ENCODE measurements around the gene CDK17.

DNA sequence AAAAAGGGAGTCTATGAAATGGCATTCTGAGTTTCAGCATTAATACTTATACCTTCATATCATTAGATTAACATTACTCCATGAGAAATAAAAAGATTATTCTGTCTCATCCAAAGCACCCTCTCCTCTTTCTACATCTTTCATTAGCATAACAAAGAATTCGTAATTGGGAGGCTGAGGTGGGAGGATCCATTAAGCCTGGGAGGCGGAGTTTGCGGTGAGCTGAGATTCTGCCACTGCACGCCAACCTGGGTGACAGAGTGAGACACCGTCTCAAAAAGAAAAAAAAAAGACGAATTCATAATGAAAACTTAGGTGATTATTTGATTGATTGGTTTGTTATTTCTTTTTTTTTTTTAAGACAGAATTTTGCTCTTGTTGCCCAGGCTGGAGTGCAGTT is 1.8 kb upstream of the CDK17 start:
- TF ChIP-seq POLR2A (IDR thresholded peaks at IDR 0.05) (no peak), POLR2AphosphoS5 (IDR thresholded peaks at IDR 0.05) (no peak), EP300 (IDR thresholded peaks at IDR 0.05) (no peak)
- TF ChIP-seq, protein P1, sequence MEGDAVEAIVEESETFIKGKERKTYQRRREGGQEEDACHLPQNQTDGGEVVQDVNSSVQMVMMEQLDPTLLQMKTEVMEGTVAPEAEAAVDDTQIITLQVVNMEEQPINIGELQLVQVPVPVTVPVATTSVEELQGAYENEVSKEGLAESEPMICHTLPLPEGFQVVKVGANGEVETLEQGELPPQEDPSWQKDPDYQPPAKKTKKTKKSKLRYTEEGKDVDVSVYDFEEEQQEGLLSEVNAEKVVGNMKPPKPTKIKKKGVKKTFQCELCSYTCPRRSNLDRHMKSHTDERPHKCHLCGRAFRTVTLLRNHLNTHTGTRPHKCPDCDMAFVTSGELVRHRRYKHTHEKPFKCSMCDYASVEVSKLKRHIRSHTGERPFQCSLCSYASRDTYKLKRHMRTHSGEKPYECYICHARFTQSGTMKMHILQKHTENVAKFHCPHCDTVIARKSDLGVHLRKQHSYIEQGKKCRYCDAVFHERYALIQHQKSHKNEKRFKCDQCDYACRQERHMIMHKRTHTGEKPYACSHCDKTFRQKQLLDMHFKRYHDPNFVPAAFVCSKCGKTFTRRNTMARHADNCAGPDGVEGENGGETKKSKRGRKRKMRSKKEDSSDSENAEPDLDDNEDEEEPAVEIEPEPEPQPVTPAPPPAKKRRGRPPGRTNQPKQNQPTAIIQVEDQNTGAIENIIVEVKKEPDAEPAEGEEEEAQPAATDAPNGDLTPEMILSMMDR (IDR thresholded peaks at IDR 0.05): no peak
